GM23338 (cell line): ENCODE data around the gene CDC14A.

Experiments
- CREB1 ChIP-seq: fragments of 250-450 bp; sonication (Bioruptor Pico); IDR thresholded peaks from 2 replicates; pipeline ENCODE4 v1.5.0; 2020; ENCODE audit warnings: low read depth, mild to moderate bottlenecking, moderate library complexity
- CTCF ChIP-seq, 2 experiments: fragments of 200-600 bp in 1 of 2; sonication (generic) in 1 of 2; conservative IDR thresholded peaks; 2 replicates each; pipeline versions ENCODE4 v1.5.1 to v1.6.1; 2016 to 2017; ENCODE audit warnings: antibody characterized with exemption in 2 of 2, low read depth in 2 of 2, mild to moderate bottlenecking in 2 of 2, moderate library complexity in 1 of 2
- EZH2 ChIP-seq: fragments of 200-600 bp; sonication (generic); IDR thresholded peaks from one replicate; pipeline ENCODE4 v1.8.0; 2017; ENCODE audit warnings: antibody characterized with exemption, mild to moderate bottlenecking, low read depth; ENCODE audit not compliant: unreplicated experiment
- EZH2phosphoT487 ChIP-seq: fragments of 200-600 bp; sonication (generic); IDR thresholded peaks from one replicate; pipeline ENCODE4 v1.8.1; 2018; ENCODE audit warnings: antibody characterized with exemption; ENCODE audit not compliant: unreplicated experiment
- JUNB ChIP-seq: IDR thresholded peaks from one replicate; pipeline ENCODE4 v1.6.1; 2016; ENCODE audit warnings: antibody characterized with exemption; ENCODE audit not compliant: unreplicated experiment
- NANOG ChIP-seq: IDR thresholded peaks from 2 replicates; pipeline ENCODE4 v1.6.1; 2016; ENCODE audit warnings: antibody characterized with exemption, borderline replicate concordance
- POLR2AphosphoS5 ChIP-seq: IDR thresholded peaks from 2 replicates; pipeline ENCODE4 v1.6.1; 2016; ENCODE audit warnings: antibody characterized with exemption, low read depth
- REST ChIP-seq: IDR thresholded peaks from one replicate; pipeline ENCODE4 v1.6.1; 2018; ENCODE audit warnings: antibody characterized with exemption; ENCODE audit not compliant: unreplicated experiment
- ZNF114 ChIP-seq: fragments of 250-450 bp; sonication (Bioruptor Pico); IDR thresholded peaks from 2 replicates; pipeline ENCODE4 v1.5.0; 2020; ENCODE audit warnings: mild to moderate bottlenecking, moderate library complexity
- TF ChIP-seq, protein P1 (sequence below): IDR thresholded peaks from 2 replicates; pipeline ENCODE4 v1.6.1; 2016; ENCODE audit warnings: antibody characterized with exemption

DNA sequence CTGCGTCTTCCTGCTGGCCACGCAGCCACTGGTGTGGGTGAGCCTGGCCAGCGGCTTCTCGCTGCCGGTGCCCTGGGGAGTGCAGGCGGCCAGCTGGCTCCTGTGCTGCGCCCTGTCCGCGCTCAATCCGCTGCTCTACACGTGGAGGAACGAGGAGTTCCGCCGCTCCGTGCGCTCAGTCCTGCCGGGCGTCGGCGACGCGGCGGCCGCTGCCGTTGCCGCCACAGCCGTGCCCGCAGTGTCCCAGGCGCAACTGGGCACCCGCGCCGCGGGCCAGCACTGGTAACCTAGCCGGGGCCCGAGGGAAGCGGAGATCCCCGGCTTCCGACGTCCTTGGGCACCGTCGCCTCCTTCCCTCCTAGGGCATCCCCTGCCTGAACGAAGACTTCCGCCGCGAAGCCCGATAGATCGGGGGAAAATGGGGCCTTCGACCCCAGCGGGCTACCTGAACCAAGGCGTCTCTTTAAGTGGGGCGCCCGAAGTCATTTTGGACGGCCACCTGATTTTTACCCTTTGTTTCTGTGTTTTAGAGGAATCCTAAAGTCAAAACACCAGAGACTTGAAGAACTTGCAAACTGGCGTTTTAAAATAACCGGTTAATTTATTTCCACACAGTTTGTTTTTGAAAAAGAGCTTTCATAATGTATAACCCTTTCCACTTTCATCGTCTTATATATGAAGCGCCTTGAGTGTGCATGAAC is 187.7 kb downstream of the CDC14A start:
- peak; percentile 85 for TF ChIP-seq EZH2phosphoT487
- TF ChIP-seq CTCF (conservative IDR thresholded peaks at IDR 0.05; ENCODE audit: low read depth in 2 of 2): no peak
- TF ChIP-seq EZH2: peak; percentile 85
- no peak for TF ChIP-seq REST
- TF ChIP-seq JUNB: no peak
- TF ChIP-seq POLR2AphosphoS5: no peak
- TF ChIP-seq ZNF114 (CRISPR knock-in tag): no peak
- no peak for TF ChIP-seq CREB1 (CRISPR knock-in tag)
- TF ChIP-seq NANOG: no peak
- TF ChIP-seq, protein P1, sequence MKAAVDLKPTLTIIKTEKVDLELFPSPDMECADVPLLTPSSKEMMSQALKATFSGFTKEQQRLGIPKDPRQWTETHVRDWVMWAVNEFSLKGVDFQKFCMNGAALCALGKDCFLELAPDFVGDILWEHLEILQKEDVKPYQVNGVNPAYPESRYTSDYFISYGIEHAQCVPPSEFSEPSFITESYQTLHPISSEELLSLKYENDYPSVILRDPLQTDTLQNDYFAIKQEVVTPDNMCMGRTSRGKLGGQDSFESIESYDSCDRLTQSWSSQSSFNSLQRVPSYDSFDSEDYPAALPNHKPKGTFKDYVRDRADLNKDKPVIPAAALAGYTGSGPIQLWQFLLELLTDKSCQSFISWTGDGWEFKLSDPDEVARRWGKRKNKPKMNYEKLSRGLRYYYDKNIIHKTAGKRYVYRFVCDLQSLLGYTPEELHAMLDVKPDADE: no peak
